ENCODE measurements around the gene LDHD.

The LDHD gene

DNA sequence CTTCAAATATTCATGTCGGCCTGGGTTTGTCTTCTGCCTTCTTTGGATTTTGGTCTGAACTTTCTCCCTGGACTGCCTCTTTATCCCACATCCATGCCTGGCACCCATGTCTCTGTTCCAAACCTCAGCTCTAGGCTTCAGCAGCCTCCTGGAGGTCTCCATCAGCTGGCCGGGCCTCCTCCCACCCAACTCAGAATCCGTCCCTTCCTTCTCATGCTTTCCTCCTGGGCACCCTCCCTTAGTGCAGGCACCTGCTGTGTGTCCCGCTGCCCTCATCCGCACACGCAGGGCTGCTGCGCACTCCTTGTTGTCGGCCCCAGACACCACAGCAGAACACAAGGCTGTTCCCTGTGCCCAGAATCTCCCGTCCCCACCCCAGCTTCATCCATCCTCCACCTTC, 14.0 kb downstream of the LDHD start:
- no peak for TF ChIP-seq ZFX (IDR thresholded peaks at IDR 0.05)
- TF ChIP-seq, protein P1, sequence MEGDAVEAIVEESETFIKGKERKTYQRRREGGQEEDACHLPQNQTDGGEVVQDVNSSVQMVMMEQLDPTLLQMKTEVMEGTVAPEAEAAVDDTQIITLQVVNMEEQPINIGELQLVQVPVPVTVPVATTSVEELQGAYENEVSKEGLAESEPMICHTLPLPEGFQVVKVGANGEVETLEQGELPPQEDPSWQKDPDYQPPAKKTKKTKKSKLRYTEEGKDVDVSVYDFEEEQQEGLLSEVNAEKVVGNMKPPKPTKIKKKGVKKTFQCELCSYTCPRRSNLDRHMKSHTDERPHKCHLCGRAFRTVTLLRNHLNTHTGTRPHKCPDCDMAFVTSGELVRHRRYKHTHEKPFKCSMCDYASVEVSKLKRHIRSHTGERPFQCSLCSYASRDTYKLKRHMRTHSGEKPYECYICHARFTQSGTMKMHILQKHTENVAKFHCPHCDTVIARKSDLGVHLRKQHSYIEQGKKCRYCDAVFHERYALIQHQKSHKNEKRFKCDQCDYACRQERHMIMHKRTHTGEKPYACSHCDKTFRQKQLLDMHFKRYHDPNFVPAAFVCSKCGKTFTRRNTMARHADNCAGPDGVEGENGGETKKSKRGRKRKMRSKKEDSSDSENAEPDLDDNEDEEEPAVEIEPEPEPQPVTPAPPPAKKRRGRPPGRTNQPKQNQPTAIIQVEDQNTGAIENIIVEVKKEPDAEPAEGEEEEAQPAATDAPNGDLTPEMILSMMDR (conservative IDR thresholded peaks at IDR 0.05): no peak
- no peak overlapping the region for H3K27ac ChIP-seq

DNA sequence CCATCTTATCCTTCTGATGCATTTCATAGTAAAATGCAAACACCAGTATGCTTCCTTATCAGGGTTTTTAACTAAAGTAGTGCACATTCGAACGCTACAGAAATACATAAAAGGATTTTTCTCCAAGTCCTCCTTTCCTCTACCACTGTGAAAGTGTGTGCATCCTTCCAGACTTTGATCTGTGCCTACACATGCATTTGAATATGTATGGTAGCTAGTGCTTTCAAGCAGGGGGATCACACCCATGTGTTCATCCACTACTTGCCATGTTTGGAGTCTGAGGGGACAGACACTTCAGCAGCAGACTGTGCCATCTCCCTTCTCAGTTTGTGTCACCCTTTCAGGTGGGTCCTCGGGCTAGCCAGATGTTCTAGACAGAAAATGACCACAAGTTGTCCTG, 14.9 kb downstream of the LDHD start:
- H3K27ac ChIP-seq: no peak overlapping the region
- no peak for TF ChIP-seq ZFX (IDR thresholded peaks at IDR 0.05)
- TF ChIP-seq, protein P1 (conservative IDR thresholded peaks at IDR 0.05): no peak

DNA sequence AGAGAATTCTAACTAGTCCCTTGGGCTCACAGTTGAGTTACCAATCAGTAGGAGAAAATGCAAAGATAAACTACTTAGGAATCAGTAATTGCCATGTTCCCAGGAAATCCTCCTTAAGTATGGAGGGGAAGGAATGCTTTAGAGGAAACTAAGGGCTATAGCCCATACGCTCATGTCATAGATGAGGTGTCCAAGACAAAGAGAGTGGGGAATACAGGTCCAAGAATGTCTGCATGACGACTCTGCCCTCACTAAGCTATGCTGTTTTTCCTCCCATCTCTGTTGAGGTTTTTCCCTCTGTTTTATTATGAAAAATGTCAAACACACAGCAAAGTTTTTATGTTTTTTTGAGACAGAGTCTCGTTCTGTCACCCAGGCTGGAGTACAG, 16.0 kb downstream of the LDHD start:
- H3K27ac ChIP-seq: no peak overlapping the region
- TF ChIP-seq, protein P1 (conservative IDR thresholded peaks at IDR 0.05): no peak
- no peak for TF ChIP-seq ZFX (IDR thresholded peaks at IDR 0.05)

DNA sequence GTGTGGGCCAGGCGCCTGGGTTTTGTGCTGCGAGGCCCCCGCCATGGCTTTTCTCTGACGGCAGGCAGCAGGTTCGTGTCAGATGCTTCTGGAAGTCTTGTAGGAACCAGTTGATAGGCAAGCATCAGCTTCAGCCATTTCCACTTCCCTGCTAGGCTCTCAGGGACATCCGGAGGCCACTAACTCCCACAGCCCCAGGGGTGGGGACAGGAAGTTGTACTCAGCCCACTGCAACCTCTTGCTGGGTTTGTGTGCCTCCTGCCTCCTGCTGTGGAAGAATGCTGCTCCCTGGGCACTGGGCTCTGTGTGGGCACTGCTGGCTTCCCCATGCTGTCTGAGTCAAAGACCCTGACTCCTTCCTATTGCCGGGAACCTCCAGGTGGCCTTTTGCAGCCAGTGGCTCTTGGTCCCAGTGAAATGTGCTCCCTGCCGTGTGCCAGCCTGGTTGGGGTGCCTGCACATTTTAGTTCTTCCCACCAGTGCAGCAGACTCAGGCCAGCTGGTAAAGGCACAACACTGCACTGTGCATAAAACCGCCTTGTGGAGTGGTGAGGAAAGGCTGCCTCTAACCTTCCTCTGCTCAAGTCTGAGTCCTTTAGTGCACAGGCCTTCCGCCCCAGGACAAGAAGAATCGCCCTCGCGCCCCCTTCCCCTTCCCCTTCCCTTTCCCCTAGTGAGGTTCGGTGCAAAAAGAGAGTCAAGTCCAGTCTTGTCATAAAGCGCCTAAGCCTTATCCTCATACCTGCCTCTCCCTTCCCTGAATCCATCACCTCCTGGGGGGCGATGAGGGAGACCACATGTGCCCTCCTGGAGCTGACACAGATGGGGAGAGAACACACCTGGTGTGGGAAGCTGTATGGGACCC, 16.6 kb downstream of the LDHD start:
- TF ChIP-seq, protein P1 (conservative IDR thresholded peaks at IDR 0.05): no peak
- no peak for TF ChIP-seq ZFX (IDR thresholded peaks at IDR 0.05)
- no peak overlapping the region for H3K27ac ChIP-seq

DNA sequence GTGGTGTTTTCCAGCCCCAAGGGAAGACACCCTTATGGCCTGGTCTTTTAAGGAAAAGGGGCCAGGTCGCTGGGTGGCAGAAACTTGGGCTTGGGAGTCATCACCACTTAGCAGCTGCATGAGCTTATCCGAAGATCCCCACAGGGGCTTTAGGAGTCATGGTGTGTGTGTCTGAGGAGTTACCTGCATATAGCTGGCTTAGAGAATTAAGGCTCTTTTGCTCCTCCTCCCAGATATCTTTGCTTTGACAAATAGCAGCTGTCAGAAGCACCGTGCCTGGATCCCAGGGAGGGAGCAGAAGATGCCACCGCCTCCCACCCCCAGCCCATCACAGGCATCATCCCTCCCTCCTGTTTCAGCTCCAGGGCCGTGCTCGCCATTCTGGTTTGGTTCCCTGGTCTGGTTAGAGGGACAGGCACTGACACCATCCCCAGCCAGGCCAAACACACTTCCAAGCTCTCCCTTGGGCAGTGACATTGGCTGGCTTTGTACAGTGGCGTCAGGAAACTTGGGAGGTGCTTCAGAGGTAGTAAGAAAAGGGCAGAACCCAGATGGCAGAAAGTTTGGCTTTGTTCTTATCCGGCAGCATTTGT, 17.4 kb downstream of the LDHD start:
- no peak overlapping the region; the same call in 1 of the 2 replicates for H3K27ac ChIP-seq
- no peak for TF ChIP-seq ZFX (IDR thresholded peaks at IDR 0.05)
- TF ChIP-seq, protein P1 (conservative IDR thresholded peaks at IDR 0.05): no peak

DNA sequence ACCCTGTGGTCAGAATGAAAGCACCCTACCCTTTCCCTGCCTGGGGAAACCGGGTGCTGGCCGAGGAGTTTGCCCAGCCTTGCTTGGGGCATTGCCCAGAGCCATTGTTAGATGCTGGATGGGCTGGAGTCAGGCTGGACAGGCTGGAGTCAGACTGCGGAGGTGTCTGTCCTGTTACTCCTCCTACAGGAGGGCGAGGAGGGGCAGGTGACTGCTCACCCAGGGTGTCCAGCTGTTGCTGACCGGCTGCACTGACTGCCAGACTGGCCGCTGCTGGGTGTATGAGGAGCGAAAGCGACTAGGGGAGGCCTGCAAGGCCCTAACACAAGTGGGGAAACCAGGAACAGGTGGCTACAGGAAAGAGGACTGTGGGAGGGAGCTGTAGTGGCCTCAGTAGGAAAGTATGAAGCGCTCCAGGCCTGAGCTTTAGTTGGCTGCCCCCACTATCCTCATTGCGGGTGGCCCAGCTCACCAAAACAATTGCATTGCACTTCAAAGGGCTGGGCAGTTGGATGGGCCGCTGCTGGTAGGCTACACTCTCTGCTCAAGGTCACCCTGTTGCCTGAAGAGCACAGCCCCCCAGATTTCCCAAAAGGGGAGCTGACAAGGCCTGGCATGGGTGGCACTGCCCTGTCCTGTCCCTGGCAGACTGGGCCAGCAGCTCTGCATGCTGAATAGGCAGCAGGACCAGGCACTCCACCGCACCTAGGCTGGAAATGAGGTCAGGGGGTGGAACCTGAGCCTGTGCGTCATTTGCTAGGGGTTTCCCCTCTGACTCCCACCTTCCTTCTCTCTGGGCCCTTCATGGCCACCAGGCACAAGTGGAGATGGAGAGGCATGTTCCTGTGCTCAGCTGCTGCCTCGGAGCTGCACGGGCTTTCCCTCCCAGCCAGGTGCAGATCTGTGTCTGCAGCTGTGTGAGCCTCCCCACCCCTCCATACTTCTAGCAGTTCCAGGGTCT, 18.4 kb downstream of the LDHD start:
- no peak for TF ChIP-seq ZFX (IDR thresholded peaks at IDR 0.05)
- peak overlapping the region; percentile 72; the same call in 1 of the 2 replicates for H3K27ac ChIP-seq

DNA sequence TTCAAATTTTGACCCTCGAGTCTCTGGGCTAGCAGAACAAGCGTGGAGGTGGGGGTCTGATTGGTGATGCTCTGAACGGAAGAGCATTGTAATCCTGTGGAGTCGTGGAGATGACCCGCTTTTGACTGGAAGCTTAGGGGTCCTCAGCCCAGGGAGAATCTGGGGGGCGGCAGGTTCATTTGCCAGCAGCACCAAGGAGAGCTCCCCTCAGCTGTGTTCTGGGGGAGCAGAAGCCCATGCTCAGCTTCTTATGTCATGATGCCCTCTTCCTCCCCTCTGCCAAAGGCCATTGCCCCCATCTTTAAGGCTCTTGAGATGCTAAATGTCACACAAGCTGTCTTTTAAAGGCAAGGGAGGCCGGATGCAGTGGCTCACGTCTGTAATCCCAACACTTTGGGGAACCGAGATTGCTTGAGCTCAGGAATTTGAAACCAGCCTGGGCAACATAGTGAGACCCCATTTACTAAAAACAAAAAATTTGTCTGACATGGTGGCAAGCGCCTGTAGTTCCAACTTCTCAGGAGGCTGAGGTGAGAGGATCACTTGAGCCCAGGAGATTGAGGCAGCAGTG, 19.3 kb downstream of the LDHD start:
- peak overlapping the region; percentile 72 for H3K27ac ChIP-seq
- no peak for TF ChIP-seq ZFX (IDR thresholded peaks at IDR 0.05)
- TF ChIP-seq, protein P1 (conservative IDR thresholded peaks at IDR 0.05): no peak

All from C4-2B (cell line).